ENCODE data around the gene UNG.

The UNG gene

GRCh38 chr12:109153821-109154441, 56.5 kb downstream of the UNG start:
- in situ Hi-C loops (cut with MboI; ENCODE audit: low sequenced_read_pairs): no loop called here

- in situ Hi-C loops (cut with MboI; ENCODE audit: low sequenced_read_pairs): no loop called here
Observed at GRCh38 chr12:109154451-109155438, 57.3 kb downstream of the UNG start.

GRCh38 chr12:109156036-109156435, 58.6 kb downstream of the UNG start:
- in situ Hi-C loops (cut with MboI; ENCODE audit: low sequenced_read_pairs): no loop called here

GRCh38 chr12:109156586-109156985, 59.2 kb downstream of the UNG start:
- in situ Hi-C loops (cut with MboI; ENCODE audit: low sequenced_read_pairs): no loop called here

GRCh38 chr12:109157986-109158385, 60.6 kb downstream of the UNG start:
- in situ Hi-C loops (cut with MboI; ENCODE audit: low sequenced_read_pairs): no loop called here

- in situ Hi-C loops (cut with MboI; ENCODE audit: low sequenced_read_pairs): no loop called here
Observed at GRCh38 chr12:109160433-109160832, 63.0 kb downstream of the UNG start.

Measured in HL-60/S4 treated with phorbol 12-myristate 13-acetate at 8.2 ng/mL for 4 days and 3 days (cell line).